Embryonic facial prominence (tissue), 1 donor: ENCODE measurements around the gene TRIOBP.
"Not testable (repeated sequence)": the region's sequence is repeated elsewhere in the genome, so short reads cannot be mapped to it uniquely, and the experiment has no call there.

ENCODE experiments used
- DNase-seq: peaks from one replicate; pipeline ENCODE4 v3.0.0-alpha.2; 2016; ENCODE audit errors: extremely low spot score

The TRIOBP gene

GRCh38 chr22:37692627-37693285, 4.1 kb upstream of the TRIOBP start:
- DNase-seq, result no peak

- DNase-seq, result not testable (repeated sequence)
Measured at GRCh38 chr22:37694131-37694530, 2.7 kb upstream of the TRIOBP start.

- DNase-seq, result not testable (repeated sequence)
Measured at GRCh38 chr22:37696260-37696656, 590 bp upstream of the TRIOBP start.

GRCh38 chr22:37697538-37697835, 639 bp downstream of the TRIOBP start:
- no peak for DNase-seq

GRCh38 chr22:37701141-37701786, 4.4 kb downstream of the TRIOBP start:
- no peak for DNase-seq

GRCh38 chr22:37703906-37704305, 7.1 kb downstream of the TRIOBP start:
- DNase-seq, result no peak

- DNase-seq, result no peak
Measured at GRCh38 chr22:37704645-37705044, 7.8 kb downstream of the TRIOBP start.

GRCh38 chr22:37705205-37705604, 8.4 kb downstream of the TRIOBP start:
- no peak for DNase-seq

- no peak for DNase-seq
Measured at GRCh38 chr22:37708580-37709444, 12.0 kb downstream of the TRIOBP start.

- DNase-seq, result no peak
Measured at GRCh38 chr22:37709445-37709765, 12.6 kb downstream of the TRIOBP start.

GRCh38 chr22:37710675-37711074, 13.8 kb downstream of the TRIOBP start:
- DNase-seq, result no peak

GRCh38 chr22:37711490-37711889, 14.6 kb downstream of the TRIOBP start:
- no peak for DNase-seq

GRCh38 chr22:37713761-37714160, 16.9 kb downstream of the TRIOBP start:
- DNase-seq, result no peak

GRCh38 chr22:37714634-37715033, 17.8 kb downstream of the TRIOBP start:
- DNase-seq, result no peak

GRCh38 chr22:37715760-37716159, 18.9 kb downstream of the TRIOBP start:
- no peak for DNase-seq

GRCh38 chr22:37716708-37717107, 19.9 kb downstream of the TRIOBP start:
- no peak for DNase-seq

GRCh38 chr22:37717235-37717634, 20.4 kb downstream of the TRIOBP start:
- DNase-seq, result not testable (repeated sequence)

- DNase-seq, result not testable (repeated sequence)
Measured at GRCh38 chr22:37717746-37718305, 21.0 kb downstream of the TRIOBP start.

- DNase-seq, result no peak
Measured at GRCh38 chr22:37725551-37726240, 28.8 kb downstream of the TRIOBP start.

- DNase-seq, result no peak
Measured at GRCh38 chr22:37726241-37726887, 29.5 kb downstream of the TRIOBP start.

GRCh38 chr22:37728620-37729019, 31.8 kb downstream of the TRIOBP start:
- DNase-seq, result no peak
